Endothelial cell of umbilical vein (primary cell): ENCODE data around the gene TMEM52B. TPM values are rescaled to one million over a fixed set of nuclear protein-coding genes. Genes with fewer than 3 reads are reported as not detected.

Source experiments
- BruUV-seq: library from RNA; stranded (reverse); fragments of 400-500 nt; replicated peaks from 2 replicates; lab custom pipeline; 2021; lab: Mats Ljungman, UMichigan
- CTCF ChIA-PET: fragments of 300-600, 350-600 bp; sonication (Branson Sonifier 250); formaldehyde crosslinking; loops from one replicate; lab custom pipeline; 2021; ENCODE audit warnings: antibody characterized with exemption, inconsistent platforms; lab: Charles Lee
- POLR2A ChIA-PET: fragments of 300-600, 350-600 bp; sonication (Branson Sonifier 250); formaldehyde crosslinking; loops from one replicate; lab custom pipeline; 2021; ENCODE audit warnings: antibody characterized with exemption, inconsistent platforms; lab: Charles Lee
- DNase-seq: peaks from one replicate; pipeline ENCODE4 v3.0.0-alpha.2; 2011; ENCODE audit warnings: low read depth, low spot score
- FAIRE-seq: peaks from 2 replicates; lab custom pipeline; 2011; peaks lifted over from hg19 to GRCh38; lab: Jason Lieb, UNC
- H2AFZ ChIP-seq: 2 replicates; pipeline ENCODE4 v1.6.0; 2012; ENCODE audit warnings: low read depth, low read length, control low read depth, inconsistent platforms
- H3K27ac ChIP-seq: 2 replicates; pipeline ENCODE4 v1.5.1; 2011; ENCODE audit warnings: low read depth, mild to moderate bottlenecking, control low read depth, low read length, moderate library complexity; ENCODE audit not compliant: insufficient read depth
- H3K27me3 ChIP-seq, 2 experiments: 2 replicates each; pipeline versions ENCODE4 v1.6.0 to v1.6.1; 2011; ENCODE audit warnings: low read length in 2 of 2, mixed read lengths in 1 of 2; ENCODE audit not compliant: control insufficient read depth in 2 of 2, insufficient read depth in 2 of 2
- H3K36me3 ChIP-seq, 2 experiments: 2 replicates in 1 of 2; 3 replicates in 1 of 2; pipeline ENCODE4 v1.5.1; 2011; ENCODE audit warnings: low read length in 2 of 2, mild to moderate bottlenecking in 1 of 2, moderate library complexity in 1 of 2; ENCODE audit not compliant: control insufficient read depth in 2 of 2, insufficient read depth in 2 of 2; ENCODE audit errors: extremely low read depth in 1 of 2
- H3K4me1 ChIP-seq: 3 replicates; pipeline ENCODE4 v1.5.1; 2011; ENCODE audit warnings: mild to moderate bottlenecking, low read length; ENCODE audit not compliant: control insufficient read depth, insufficient read depth; ENCODE audit errors: extremely low read depth
- H3K4me2 ChIP-seq: 2 replicates; pipeline ENCODE4 v1.6.1; 2011; ENCODE audit warnings: low read length, control low read depth, mixed read lengths; ENCODE audit not compliant: insufficient read depth
- H3K4me3 ChIP-seq, 3 experiments: fragments of 200-600 bp in 1 of 3; sonication (generic), shearing (Covaris generic) in 1 of 3; replicated peaks in 1 of 3; 2 replicates each; pipeline ENCODE4 v1.5.1; 2011 to 2016; ENCODE audit warnings: control low read depth in 3 of 3, low read length in 3 of 3, mild to moderate bottlenecking in 2 of 3, inconsistent platforms in 1 of 3, low read depth in 1 of 3, moderate library complexity in 1 of 3; ENCODE audit not compliant: insufficient read depth in 1 of 3
- H3K79me2 ChIP-seq: 2 replicates; pipeline ENCODE4 v1.6.0; 2012; ENCODE audit warnings: low read length, inconsistent platforms; ENCODE audit not compliant: control insufficient read depth, insufficient read depth
- H3K9ac ChIP-seq: replicated peaks from 2 replicates; pipeline ENCODE3; 2011; ENCODE audit warnings: low read length, control low read depth; ENCODE audit not compliant: insufficient read depth; ENCODE audit errors: extremely low read depth
- H3K9me1 ChIP-seq: replicated peaks from 3 replicates; pipeline ENCODE4 v1.6.0; 2011; ENCODE audit warnings: mild to moderate bottlenecking, low read length; ENCODE audit not compliant: control insufficient read depth, insufficient read depth; ENCODE audit errors: extremely low read depth
- H3K9me3 ChIP-seq: replicated peaks from 2 replicates; pipeline ENCODE4 v1.5.1; 2012; ENCODE audit warnings: low read length, inconsistent platforms; ENCODE audit not compliant: control insufficient read depth, insufficient read depth
- H4K20me1 ChIP-seq: replicated peaks from 2 replicates; pipeline ENCODE3; 2011; ENCODE audit warnings: mild to moderate bottlenecking, low read length; ENCODE audit not compliant: control insufficient read depth, insufficient read depth; ENCODE audit errors: extremely low read depth
- EZH2 ChIP-seq: IDR thresholded peaks from 2 replicates; pipeline ENCODE4 v1.6.1; 2012; ENCODE audit warnings: borderline replicate concordance, low read depth, mild to moderate bottlenecking, moderate library complexity, low read length, inconsistent platforms; ENCODE audit not compliant: severe bottlenecking
- FOS ChIP-seq: IDR thresholded peaks from 2 replicates; pipeline ENCODE4 v1.6.1; 2011; ENCODE audit warnings: mild to moderate bottlenecking, low read length, moderate library complexity, borderline replicate concordance; ENCODE audit not compliant: insufficient read depth
- GATA2 ChIP-seq: IDR thresholded peaks from 2 replicates; pipeline ENCODE4 v1.7.0; 2011; ENCODE audit warnings: low read depth, mild to moderate bottlenecking, moderate library complexity, mixed read lengths, low read length; ENCODE audit not compliant: insufficient read length, insufficient read depth
- JUN ChIP-seq: IDR thresholded peaks from 2 replicates; pipeline ENCODE4 v1.6.1; 2011; ENCODE audit warnings: borderline replicate concordance, low read depth; ENCODE audit not compliant: insufficient read length, insufficient read depth
- MYC ChIP-seq: IDR thresholded peaks from one replicate; pipeline ENCODE4 v1.6.1; 2011; ENCODE audit warnings: mild to moderate bottlenecking, low read depth, low read length
- POLR2A ChIP-seq: IDR thresholded peaks from 2 replicates; pipeline ENCODE4 v1.6.1; 2012; ENCODE audit warnings: low read depth, mild to moderate bottlenecking, control low read depth, low read length
- POLR2AphosphoS5 ChIP-seq: IDR thresholded peaks from 2 replicates; pipeline ENCODE4 v1.6.1; 2012; ENCODE audit warnings: low read depth, mild to moderate bottlenecking, control low read depth, low read length, moderate library complexity; ENCODE audit not compliant: insufficient read depth
- dilution Hi-C: fragments of 300-500 bp; cut with MboI; formaldehyde crosslinking; loops from one replicate; pipeline ENCODE4 v1.15.0; 2019; ENCODE audit warnings: low sequenced_read_pairs; ENCODE audit not compliant: extremely low pct_ligation_motif_present
- intact Hi-C: fragments of 100-400 bp; cut with micrococcal nuclease; formaldehyde crosslinking; loops from one replicate; pipeline ENCODE4 v1.10.0; 2022
- polyA plus RNA-seq, 4 experiments: library from polyadenylated mRNA; depleted of rRNA in 3 of 4; stranded (reverse) in 3 of 4; unstranded in 1 of 4; fragments of >200 nt; gene quantifications; 2 replicates each; pipeline versions ENCODE4 v1.2.1 to v1.2.3, GENCODE V29; 2011 to 2012; ENCODE audit warnings: missing spikeins in 1 of 4
- total RNA-seq: library from RNA; stranded (reverse); gene quantifications from 2 replicates; pipeline ENCODE4 v1.2.3, GENCODE V29; 2021
- TF ChIP-seq, protein P1 (sequence below), 2 donors: IDR thresholded peaks; 1 replicate in 1 of 2; 2 replicates in 1 of 2; pipeline ENCODE4 v1.5.1; 2011; ENCODE audit warnings: low read length in 2 of 2, mild to moderate bottlenecking in 2 of 2, moderate library complexity in 2 of 2, control low read depth in 1 of 2, inconsistent platforms in 1 of 2, low read depth in 1 of 2; ENCODE audit not compliant: insufficient read depth in 1 of 2; ENCODE audit errors: extremely low read depth in 1 of 2
- TF ChIP-seq, protein P2 (sequence below): IDR thresholded peaks from 2 replicates; pipeline ENCODE4 v1.6.1; 2011; ENCODE audit not compliant: insufficient read depth, insufficient read length

TMEM52B gene
- total and polyA plus RNA-seq, 2 donors (not counting 3 experiments of a cell fraction or from before 2014, with no cell fraction given), result 0.24 TPM; not detected in 1

DNA sequence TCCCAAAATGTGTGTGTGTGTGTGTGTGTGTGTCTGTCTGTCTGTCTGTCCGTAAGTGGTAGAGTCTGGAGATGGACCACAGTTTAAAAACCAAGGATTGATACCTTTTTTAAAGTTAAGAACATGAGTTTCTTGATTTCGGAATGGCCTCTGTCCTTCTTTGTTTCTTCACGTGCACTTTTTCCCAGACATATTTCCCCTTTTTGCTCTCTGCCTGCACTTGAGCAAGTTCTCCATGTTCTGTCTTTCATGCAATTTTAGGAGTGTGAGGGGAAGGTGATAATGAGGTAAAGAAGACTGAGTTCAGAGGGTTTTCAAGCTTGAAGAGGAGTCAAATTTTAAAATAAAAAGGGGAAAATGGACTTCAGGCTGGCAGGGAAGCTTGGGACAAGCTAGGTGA, 19.6 kb upstream of the TMEM52B start:
- Histone ChIP-seq H3K9ac (no peak overlapping the region), H3K4me2 (no peak overlapping the region), H3K4me3 (no peak overlapping the region), H3K79me2 (no peaks in the 10 kb centered on the region), H3K27ac (no peak overlapping the region), H3K4me1 (no peaks in the 10 kb centered on the region), H4K20me1 (no peaks in the 10 kb centered on the region), H3K9me3 (no peaks in the 10 kb centered on the region), H3K36me3 (no peaks in the 10 kb centered on the region), H2AFZ (no peak overlapping the region), H3K27me3 (peaks cover 3 to 5% of the 10 kb centered on the region in 2 experiments), H3K9me1 (no peaks in the 10 kb centered on the region)
- dilution Hi-C loops (no loop called here), intact Hi-C loops (loop anchor here (10.0 kb wide), 1 partner anchor 176 kb away; no protein-coding TSS in a partner anchor)
- TF ChIP-seq GATA2 (no peak), POLR2AphosphoS5 (no peak), POLR2A (no peak), MYC (no peak), EZH2 (no peak), FOS (no peak), JUN (no peak)
- TF ChIP-seq, protein P1, sequence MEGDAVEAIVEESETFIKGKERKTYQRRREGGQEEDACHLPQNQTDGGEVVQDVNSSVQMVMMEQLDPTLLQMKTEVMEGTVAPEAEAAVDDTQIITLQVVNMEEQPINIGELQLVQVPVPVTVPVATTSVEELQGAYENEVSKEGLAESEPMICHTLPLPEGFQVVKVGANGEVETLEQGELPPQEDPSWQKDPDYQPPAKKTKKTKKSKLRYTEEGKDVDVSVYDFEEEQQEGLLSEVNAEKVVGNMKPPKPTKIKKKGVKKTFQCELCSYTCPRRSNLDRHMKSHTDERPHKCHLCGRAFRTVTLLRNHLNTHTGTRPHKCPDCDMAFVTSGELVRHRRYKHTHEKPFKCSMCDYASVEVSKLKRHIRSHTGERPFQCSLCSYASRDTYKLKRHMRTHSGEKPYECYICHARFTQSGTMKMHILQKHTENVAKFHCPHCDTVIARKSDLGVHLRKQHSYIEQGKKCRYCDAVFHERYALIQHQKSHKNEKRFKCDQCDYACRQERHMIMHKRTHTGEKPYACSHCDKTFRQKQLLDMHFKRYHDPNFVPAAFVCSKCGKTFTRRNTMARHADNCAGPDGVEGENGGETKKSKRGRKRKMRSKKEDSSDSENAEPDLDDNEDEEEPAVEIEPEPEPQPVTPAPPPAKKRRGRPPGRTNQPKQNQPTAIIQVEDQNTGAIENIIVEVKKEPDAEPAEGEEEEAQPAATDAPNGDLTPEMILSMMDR (IDR thresholded peaks at IDR 0.05; ENCODE audit: extremely low read depth in 1 of 2, insufficient read depth in 1 of 2, low read depth in 1 of 2, low read length in 2 of 2), result no peak
- TF ChIP-seq, protein P2, sequence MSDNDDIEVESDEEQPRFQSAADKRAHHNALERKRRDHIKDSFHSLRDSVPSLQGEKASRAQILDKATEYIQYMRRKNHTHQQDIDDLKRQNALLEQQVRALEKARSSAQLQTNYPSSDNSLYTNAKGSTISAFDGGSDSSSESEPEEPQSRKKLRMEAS, result no peak
- FAIRE-seq (no peak), DNase-seq (no peak)
- ChIA-PET POLR2A (interaction anchor here (0.6 kb wide), 1 partner anchor 14 kb away, joined by 8 read pairs; no protein-coding TSS in a partner anchor), CTCF (interaction anchor here (1.6 kb wide), 1 partner anchor 20 kb away, joined by 5 read pairs; no protein-coding TSS in a partner anchor)
- no TSS peak for BruUV-seq
